ENCODE data around the gene SLC35A4.
"Not testable (repeated sequence)": the region's sequence is repeated elsewhere in the genome, so short reads cannot be mapped to it uniquely, and the experiment has no call there.

The SLC35A4 gene

GRCh38 chr5:140560227-140560626 lies 4.4 kb upstream of the SLC35A4 start:
- no peak for DNase-seq

GRCh38 chr5:140561753-140562523 lies 2.7 kb upstream of the SLC35A4 start:
- DNase-seq = no peak

DNA sequence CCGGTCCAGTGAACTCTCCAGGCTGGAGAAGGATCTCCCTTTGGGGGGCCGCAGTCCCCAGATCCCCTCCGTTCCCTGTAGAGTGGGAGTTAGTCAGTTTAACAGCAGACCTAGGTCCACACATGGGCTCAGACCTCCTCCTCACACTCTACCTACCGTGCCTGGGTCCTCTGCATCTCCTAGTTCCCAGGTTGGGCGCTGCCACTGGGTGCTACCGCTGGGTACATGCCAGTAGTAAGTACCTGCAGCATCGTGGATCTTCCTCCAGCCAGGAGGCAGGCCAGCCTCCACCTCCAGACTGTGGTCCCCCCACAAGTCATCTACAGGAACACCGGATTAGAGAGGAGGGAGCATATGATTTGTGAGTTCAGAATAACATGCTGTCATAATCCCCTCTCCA lies 1.0 kb upstream of the SLC35A4 start:
- DNase-seq = no peak

DNA sequence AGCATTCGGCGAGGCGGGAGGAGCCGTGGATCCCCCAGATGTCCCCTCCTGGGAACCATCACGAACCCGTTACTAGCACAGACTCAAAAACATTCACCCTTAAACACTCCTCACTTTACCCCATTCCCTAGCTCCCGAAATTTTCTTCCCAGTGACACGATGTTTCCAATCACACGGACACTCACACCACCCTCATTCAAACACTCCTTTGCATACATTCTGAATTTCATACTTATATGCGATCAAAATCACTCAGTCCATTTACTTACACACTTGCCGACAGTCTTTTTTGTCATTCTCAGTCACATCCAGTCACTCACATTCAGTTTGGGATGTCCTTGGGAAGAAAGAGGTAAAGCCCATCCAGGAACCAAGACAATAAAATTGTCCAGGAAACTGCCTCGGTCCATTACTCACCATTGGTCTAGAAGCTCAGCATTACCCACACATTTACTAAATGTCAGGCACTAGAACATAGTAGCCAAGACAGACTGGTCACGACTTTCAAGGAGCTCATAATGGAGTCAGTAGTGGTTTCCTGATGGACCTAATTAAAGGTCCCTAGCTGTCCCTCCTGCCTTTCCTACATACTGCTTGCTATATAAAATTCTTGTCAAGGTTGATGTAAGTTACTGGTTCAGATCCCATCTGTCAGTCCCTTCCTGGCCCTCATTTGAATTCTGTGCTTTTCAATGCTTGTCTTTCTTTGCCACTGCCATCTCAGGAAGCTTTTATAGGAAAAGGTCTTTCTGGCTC lies 574 bp downstream of the SLC35A4 start:
- DNase-seq = no peak

DNA sequence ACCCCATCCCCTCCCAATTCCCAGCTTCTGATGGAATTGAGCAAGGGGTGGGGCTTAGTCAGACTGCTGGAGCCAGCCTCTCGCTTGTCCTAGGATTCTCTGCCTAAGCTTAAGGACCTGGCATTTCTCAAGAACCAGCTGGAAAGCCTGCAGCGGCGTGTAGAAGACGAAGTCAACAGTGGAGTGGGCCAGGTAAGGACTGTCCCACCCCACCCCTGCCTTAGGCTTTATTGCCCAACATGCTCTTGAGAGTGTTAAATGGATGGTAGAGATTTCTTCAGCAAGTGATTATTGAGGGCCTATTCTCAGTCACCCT lies 1.1 kb downstream of the SLC35A4 start:
- DNase-seq = no peak

GRCh38 chr5:140566665-140567064 lies 2.0 kb downstream of the SLC35A4 start:
- DNase-seq = no peak

DNA sequence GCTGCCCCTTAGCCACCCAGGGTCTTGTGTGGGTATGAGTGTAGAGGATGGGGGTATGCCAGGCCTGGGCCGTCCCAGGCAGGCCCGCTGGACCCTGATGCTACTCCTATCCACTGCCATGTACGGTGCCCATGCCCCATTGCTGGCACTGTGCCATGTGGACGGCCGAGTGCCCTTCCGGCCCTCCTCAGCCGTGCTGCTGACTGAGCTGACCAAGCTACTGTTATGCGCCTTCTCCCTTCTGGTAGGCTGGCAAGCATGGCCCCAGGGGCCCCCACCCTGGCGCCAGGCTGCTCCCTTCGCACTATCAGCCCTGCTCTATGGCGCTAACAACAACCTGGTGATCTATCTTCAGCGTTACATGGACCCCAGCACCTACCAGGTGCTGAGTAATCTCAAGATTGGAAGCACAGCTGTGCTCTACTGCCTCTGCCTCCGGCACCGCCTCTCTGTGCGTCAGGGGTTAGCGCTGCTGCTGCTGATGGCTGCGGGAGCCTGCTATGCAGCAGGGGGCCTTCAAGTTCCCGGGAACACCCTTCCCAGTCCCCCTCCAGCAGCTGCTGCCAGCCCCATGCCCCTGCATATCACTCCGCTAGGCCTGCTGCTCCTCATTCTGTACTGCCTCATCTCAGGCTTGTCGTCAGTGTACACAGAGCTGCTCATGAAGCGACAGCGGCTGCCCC lies 2.6 kb downstream of the SLC35A4 start:
- no peak for DNase-seq

DNA sequence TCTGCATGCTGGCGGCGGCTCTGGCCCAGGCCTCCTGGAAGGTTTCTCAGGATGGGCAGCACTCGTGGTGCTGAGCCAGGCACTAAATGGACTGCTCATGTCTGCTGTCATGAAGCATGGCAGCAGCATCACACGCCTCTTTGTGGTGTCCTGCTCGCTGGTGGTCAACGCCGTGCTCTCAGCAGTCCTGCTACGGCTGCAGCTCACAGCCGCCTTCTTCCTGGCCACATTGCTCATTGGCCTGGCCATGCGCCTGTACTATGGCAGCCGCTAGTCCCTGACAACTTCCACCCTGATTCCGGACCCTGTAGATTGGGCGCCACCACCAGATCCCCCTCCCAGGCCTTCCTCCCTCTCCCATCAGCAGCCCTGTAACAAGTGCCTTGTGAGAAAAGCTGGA lies 3.2 kb downstream of the SLC35A4 start:
- DNase-seq = no peak

GRCh38 chr5:140568443-140569063 lies 3.9 kb downstream of the SLC35A4 start:
- DNase-seq = no peak

GRCh38 chr5:140569197-140569596 lies 4.6 kb downstream of the SLC35A4 start:
- DNase-seq = no peak

GRCh38 chr5:140570058-140570457 lies 5.4 kb downstream of the SLC35A4 start:
- DNase-seq = no peak

GRCh38 chr5:140570488-140570887 lies 5.9 kb downstream of the SLC35A4 start:
- no peak for DNase-seq

- no peak for DNase-seq
Measured at GRCh38 chr5:140571105-140571504, 6.5 kb downstream of the SLC35A4 start.

GRCh38 chr5:140573683-140574082 lies 9.1 kb downstream of the SLC35A4 start:
- no peak for DNase-seq

GRCh38 chr5:140574165-140574564 lies 9.5 kb downstream of the SLC35A4 start:
- DNase-seq = no peak

- DNase-seq = no peak
Measured at GRCh38 chr5:140575309-140575708, 10.7 kb downstream of the SLC35A4 start.

DNA sequence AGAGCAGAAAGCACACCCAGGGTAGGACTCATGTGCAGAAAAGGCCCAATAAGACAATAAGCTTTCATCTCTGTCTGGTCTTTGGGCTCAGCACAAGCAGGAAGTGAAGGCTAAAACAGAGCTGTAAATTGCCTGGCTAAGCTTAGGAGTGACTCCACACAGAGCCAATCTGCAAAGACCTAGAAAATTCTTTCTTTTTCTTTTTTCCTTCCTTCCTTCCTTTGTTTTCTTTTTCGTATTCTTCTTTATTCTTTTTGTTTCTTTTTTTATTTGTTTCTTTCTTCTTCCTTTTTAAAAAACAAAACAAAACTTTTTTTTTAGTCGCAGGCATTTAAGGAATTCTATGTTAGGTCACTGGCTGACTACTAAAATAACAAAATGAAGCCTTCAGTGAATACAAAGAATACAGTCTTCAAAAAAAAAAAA lies 12.2 kb downstream of the SLC35A4 start:
- no peak for DNase-seq

GRCh38 chr5:140579188-140579747 lies 14.6 kb downstream of the SLC35A4 start:
- not testable (repeated sequence) for DNase-seq

- no peak for DNase-seq
Measured at GRCh38 chr5:140587495-140587894, 22.9 kb downstream of the SLC35A4 start.

GRCh38 chr5:140588311-140589070 lies 23.9 kb downstream of the SLC35A4 start:
- no peak for DNase-seq

GRCh38 chr5:140590861-140591260 lies 26.2 kb downstream of the SLC35A4 start:
- DNase-seq = no peak

- no peak for DNase-seq
Measured at GRCh38 chr5:140591747-140592372, 27.2 kb downstream of the SLC35A4 start.
